Keratinocyte (primary cell): Measurements from ENCODE around the gene LRRC28. TPM values are rescaled to one million over a fixed set of nuclear protein-coding genes. Genes with fewer than 3 reads are reported as not detected.

Source experiments
- DNase-seq: peaks from one replicate; pipeline ENCODE4 v3.0.0-alpha.2; 2011; ENCODE audit warnings: low read depth, missing footprints, low spot score
- FAIRE-seq: peaks from 2 replicates; lab custom pipeline; 2011; peaks lifted over from hg19 to GRCh38; lab: Jason Lieb, UNC
- H2AFZ ChIP-seq: 2 replicates; pipeline ENCODE4 v1.6.0; 2012; ENCODE audit warnings: low read length, control low read depth, inconsistent platforms; ENCODE audit not compliant: control insufficient read depth
- H3K27ac ChIP-seq: 2 replicates; pipeline ENCODE4 v1.5.1; 2011; ENCODE audit warnings: low read length; ENCODE audit not compliant: control insufficient read depth, insufficient read depth
- H3K27me3 ChIP-seq: 3 replicates; pipeline ENCODE4 v1.6.0; 2011; ENCODE audit warnings: low read length; ENCODE audit not compliant: control insufficient read depth, insufficient read depth; ENCODE audit errors: extremely low read depth
- H3K36me3 ChIP-seq, 2 experiments: 2 replicates in 1 of 2; 3 replicates in 1 of 2; pipeline ENCODE4 v1.5.1; 2011; ENCODE audit warnings: low read length in 2 of 2, mild to moderate bottlenecking in 1 of 2; ENCODE audit not compliant: control insufficient read depth in 2 of 2, insufficient read depth in 2 of 2; ENCODE audit errors: extremely low read depth in 1 of 2
- H3K4me1 ChIP-seq: 3 replicates; pipeline ENCODE4 v1.5.1; 2011; ENCODE audit warnings: low read length; ENCODE audit not compliant: control insufficient read depth, insufficient read depth; ENCODE audit errors: extremely low read depth
- H3K4me2 ChIP-seq: 3 replicates; pipeline ENCODE4 v1.6.0; 2011; ENCODE audit warnings: low read depth, low read length; ENCODE audit not compliant: control insufficient read depth, insufficient read depth; ENCODE audit errors: extremely low read depth
- H3K4me3 ChIP-seq, 3 experiments: fragments of 200-600 bp in 1 of 3; sonication (generic) in 1 of 3; 2 replicates in 2 of 3; 3 replicates in 1 of 3; pipeline ENCODE4 v1.5.1; 2011 to 2016; ENCODE audit warnings: low read length in 3 of 3, mild to moderate bottlenecking in 3 of 3, control low read depth in 2 of 3, inconsistent platforms in 1 of 3, low read depth in 1 of 3, mixed read lengths in 1 of 3, mixed run types in 1 of 3, moderate library complexity in 1 of 3; ENCODE audit not compliant: control insufficient read depth in 2 of 3, insufficient read depth in 2 of 3; ENCODE audit errors: extremely low read depth in 1 of 3
- H3K79me2 ChIP-seq: 2 replicates; pipeline ENCODE4 v1.6.0; 2012; ENCODE audit warnings: low read length; ENCODE audit not compliant: control insufficient read depth, insufficient read depth
- H3K9ac ChIP-seq: 3 replicates; pipeline ENCODE4 v1.6.0; 2011; ENCODE audit warnings: low read length; ENCODE audit not compliant: control insufficient read depth, insufficient read depth; ENCODE audit errors: extremely low read depth
- H3K9me1 ChIP-seq: 3 replicates; pipeline ENCODE4 v1.6.0; 2011; ENCODE audit warnings: low read length; ENCODE audit not compliant: control insufficient read depth, insufficient read depth; ENCODE audit errors: extremely low read depth
- H3K9me3 ChIP-seq: 2 replicates; pipeline ENCODE4 v1.5.1; 2012; ENCODE audit warnings: low read depth, low read length; ENCODE audit not compliant: control insufficient read depth
- H4K20me1 ChIP-seq: 3 replicates; pipeline ENCODE4 v1.6.0; 2011; ENCODE audit warnings: low read length; ENCODE audit not compliant: control insufficient read depth, insufficient read depth; ENCODE audit errors: extremely low read depth
- EZH2 ChIP-seq: IDR thresholded peaks from one replicate; pipeline ENCODE4 v1.6.1; 2012; ENCODE audit warnings: inconsistent platforms, mild to moderate bottlenecking, low read length, moderate library complexity
- dilution Hi-C: fragments of 300-500 bp; cut with MboI; formaldehyde crosslinking; loops from one replicate; pipeline ENCODE4 v1.7.0; 2020; ENCODE audit warnings: low sequenced_read_pairs; ENCODE audit not compliant: extremely low pct_ligation_motif_present
- polyA plus RNA-seq, 5 experiments: library from polyadenylated mRNA; depleted of rRNA in 3 of 5; stranded (reverse) in 3 of 5; stranded (forward) in 1 of 5; unstranded in 1 of 5; fragments of >200 nt; gene quantifications; 1 replicate in 1 of 5; 2 replicates in 3 of 5; 3 replicates in 1 of 5; pipeline versions ENCODE4 v1.2.1 to v1.2.3, GENCODE V29; 2011 to 2012; ENCODE audit warnings: missing spikeins in 2 of 5, low read depth in 1 of 5, low replicate concordance in 1 of 5
- TF ChIP-seq, protein P1 (sequence below), 3 experiments: IDR thresholded peaks in 1 of 3; conservative IDR thresholded peaks in 1 of 3; optimal IDR thresholded peaks in 1 of 3; 2 replicates in 2 of 3; 3 replicates in 1 of 3; pipeline versions ENCODE3 to v1.5.1; 2011; ENCODE audit warnings: low read length in 3 of 3, mild to moderate bottlenecking in 3 of 3, moderate library complexity in 2 of 3, control low read depth in 1 of 3, inconsistent platforms in 1 of 3; ENCODE audit not compliant: insufficient read depth in 2 of 3; ENCODE audit errors: extremely low read depth in 1 of 3

LRRC28 gene
- polyA plus RNA-seq, 1 donor (not counting 4 experiments of a cell fraction or from before 2014, with no cell fraction given), result 25.1 TPM

- dilution Hi-C loops, result no loop called here
- TF ChIP-seq EZH2, result no peak
- TF ChIP-seq, protein P1, sequence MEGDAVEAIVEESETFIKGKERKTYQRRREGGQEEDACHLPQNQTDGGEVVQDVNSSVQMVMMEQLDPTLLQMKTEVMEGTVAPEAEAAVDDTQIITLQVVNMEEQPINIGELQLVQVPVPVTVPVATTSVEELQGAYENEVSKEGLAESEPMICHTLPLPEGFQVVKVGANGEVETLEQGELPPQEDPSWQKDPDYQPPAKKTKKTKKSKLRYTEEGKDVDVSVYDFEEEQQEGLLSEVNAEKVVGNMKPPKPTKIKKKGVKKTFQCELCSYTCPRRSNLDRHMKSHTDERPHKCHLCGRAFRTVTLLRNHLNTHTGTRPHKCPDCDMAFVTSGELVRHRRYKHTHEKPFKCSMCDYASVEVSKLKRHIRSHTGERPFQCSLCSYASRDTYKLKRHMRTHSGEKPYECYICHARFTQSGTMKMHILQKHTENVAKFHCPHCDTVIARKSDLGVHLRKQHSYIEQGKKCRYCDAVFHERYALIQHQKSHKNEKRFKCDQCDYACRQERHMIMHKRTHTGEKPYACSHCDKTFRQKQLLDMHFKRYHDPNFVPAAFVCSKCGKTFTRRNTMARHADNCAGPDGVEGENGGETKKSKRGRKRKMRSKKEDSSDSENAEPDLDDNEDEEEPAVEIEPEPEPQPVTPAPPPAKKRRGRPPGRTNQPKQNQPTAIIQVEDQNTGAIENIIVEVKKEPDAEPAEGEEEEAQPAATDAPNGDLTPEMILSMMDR (optimal IDR thresholded peaks at IDR 0.05 in 1 of 3, IDR thresholded peaks at IDR 0.05 in 1 of 3, conservative IDR thresholded peaks at IDR 0.05 in 1 of 3; ENCODE audit: extremely low read depth in 1 of 3, insufficient read depth in 2 of 3, low read length in 3 of 3), result no peak
- no peak for DNase-seq
- H3K27ac ChIP-seq, result no peak overlapping the region
- H3K36me3 ChIP-seq, result no peaks in the 10 kb centered on the region
- peak overlapping the region; percentile 83 for H3K4me2 ChIP-seq
- H3K4me1 ChIP-seq, result peaks cover 35% of the 10 kb centered on the region
- peak; percentile 60 for FAIRE-seq
- H3K9me1 ChIP-seq, result no peaks in the 10 kb centered on the region
- H4K20me1 ChIP-seq, result no peaks in the 10 kb centered on the region
- H3K9me3 ChIP-seq, result no peaks in the 10 kb centered on the region
- H3K79me2 ChIP-seq, result no peaks in the 10 kb centered on the region
- no peaks in the 10 kb centered on the region for H3K27me3 ChIP-seq
- H3K9ac ChIP-seq, result no peak overlapping the region
- peak overlapping the region; percentile 8 for H2AFZ ChIP-seq
- H3K4me3 ChIP-seq, result no peak overlapping the region
Observed at GRCh38 chr15:99435877-99436541, 184.7 kb downstream of the LRRC28 start.

DNA sequence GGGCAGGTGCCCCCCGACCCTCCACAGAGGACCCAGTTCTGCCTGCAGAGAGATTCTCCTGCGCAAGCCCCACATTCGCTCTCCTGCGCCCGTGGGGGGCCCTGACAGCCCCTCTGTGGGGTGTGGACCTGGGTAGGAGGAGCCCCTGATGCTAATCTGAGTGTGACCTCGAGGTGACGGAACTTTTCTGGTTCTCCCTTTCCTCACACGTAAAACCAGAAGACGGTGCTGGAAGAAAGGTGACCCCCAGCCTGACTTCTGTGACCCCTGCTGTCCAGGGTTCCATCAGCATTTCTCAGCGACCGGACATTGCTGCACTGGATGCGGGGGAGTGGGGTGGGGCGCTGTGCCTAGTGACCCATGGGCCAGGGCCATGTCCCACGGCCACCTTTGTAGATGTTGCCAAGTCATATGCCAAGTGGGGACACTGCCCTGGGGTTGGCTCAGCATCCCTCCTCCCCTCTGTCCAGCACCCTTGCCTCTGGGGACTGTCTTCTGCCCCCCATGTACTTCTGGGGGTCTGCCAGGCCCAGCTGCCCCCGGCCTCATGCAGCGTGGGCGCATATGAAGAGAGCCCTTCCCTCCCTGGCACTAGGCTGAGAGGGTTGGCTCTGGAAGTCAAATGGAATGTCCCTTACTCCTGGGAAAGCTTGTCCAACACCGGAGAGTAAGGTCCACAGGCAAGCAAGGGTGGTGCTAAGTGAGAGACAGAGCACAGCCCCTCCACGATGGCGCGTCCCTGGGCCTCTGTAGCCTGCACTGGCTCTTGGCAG lies 185.4 kb downstream of the LRRC28 start:
- H3K27ac ChIP-seq, result no peak overlapping the region
- H3K4me2 ChIP-seq, result no peak overlapping the region
- peaks cover 34% of the 10 kb centered on the region for H3K4me1 ChIP-seq
- no peak overlapping the region for H3K9ac ChIP-seq
- no peaks in the 10 kb centered on the region for H3K27me3 ChIP-seq
- H3K79me2 ChIP-seq, result no peaks in the 10 kb centered on the region
- H3K9me1 ChIP-seq, result no peaks in the 10 kb centered on the region
- no peak overlapping the region for H2AFZ ChIP-seq
- dilution Hi-C loops, result no loop called here
- H3K36me3 ChIP-seq, result no peaks in the 10 kb centered on the region
- FAIRE-seq (no peak), DNase-seq (no peak)
- H3K9me3 ChIP-seq, result no peaks in the 10 kb centered on the region
- TF ChIP-seq, protein P1 (optimal IDR thresholded peaks at IDR 0.05 in 1 of 3, IDR thresholded peaks at IDR 0.05 in 1 of 3, conservative IDR thresholded peaks at IDR 0.05 in 1 of 3; ENCODE audit: extremely low read depth in 1 of 3, insufficient read depth in 2 of 3, low read length in 3 of 3), result no peak
- TF ChIP-seq EZH2, result no peak
- no peak overlapping the region for H3K4me3 ChIP-seq
- no peaks in the 10 kb centered on the region for H4K20me1 ChIP-seq
